GM12878 (cell line): Measurements from ENCODE around the gene NELL1. TPM values are rescaled to one million over a fixed set of nuclear protein-coding genes. Genes with fewer than 3 reads are reported as not detected.

Experiments
- ATAC-seq: fragments of 200-7000 bp; cut with Tn5 transposase; 3 replicates; pipeline ENCODE4 v1.9.1; 2020; ENCODE audit warnings: mild to moderate bottlenecking, moderate library complexity
- BruUV-seq: library from RNA; stranded (reverse); fragments of 400-500 nt; replicated peaks from 2 replicates; lab custom pipeline; 2021; lab: Mats Ljungman, UMichigan
- CTCF ChIA-PET: fragments of 300-600 bp; sonication (Branson Sonifier 250); formaldehyde crosslinking; extraction: SDS; loops from one replicate; lab custom pipeline; 2021; ENCODE audit warnings: inconsistent platforms; lab: Yijun Ruan, JAX
- POLR2A ChIA-PET: fragments of 350-600 bp; formaldehyde crosslinking; extraction: SDS; loops from one replicate; lab custom pipeline; 2021; ENCODE audit warnings: inconsistent platforms; lab: Charles Lee
- RAD21 ChIA-PET: fragments of 300-600 bp; sonication (Branson Sonifier 250); formaldehyde crosslinking; loops from one replicate; lab custom pipeline; 2023; ENCODE audit warnings: antibody characterized with exemption; ENCODE audit not compliant: unreplicated experiment; lab: Charles Lee
- SMC1A ChIA-PET: fragments of 300-600 bp; sonication (Branson Sonifier 250); formaldehyde crosslinking; loops from one replicate; lab custom pipeline; 2023; ENCODE audit not compliant: unreplicated experiment, uncharacterized antibody; lab: Charles Lee
- DNase-seq: peaks from one replicate; pipeline ENCODE4 v3.0.0-alpha.2; 2011; ENCODE audit warnings: low read depth, low spot score
- FAIRE-seq: peaks from 3 replicates; lab custom pipeline; 2011; peaks lifted over from hg19 to GRCh38; lab: Jason Lieb, UNC
- H2AFZ ChIP-seq: 2 replicates; pipeline ENCODE4 v1.6.0; 2011; ENCODE audit warnings: low read depth, low read length, control low read depth; ENCODE audit not compliant: control insufficient read depth
- H3K27ac ChIP-seq: 2 replicates; pipeline ENCODE4 v1.5.1; 2011; ENCODE audit warnings: control low read depth; ENCODE audit not compliant: control insufficient read depth, insufficient read depth
- H3K27me3 ChIP-seq, 2 experiments: replicated peaks in 1 of 2; 2 replicates each; pipeline versions ENCODE4 v1.6.0 to v1.6.1; 2011; ENCODE audit warnings: low read length in 1 of 2; ENCODE audit not compliant: control insufficient read depth in 2 of 2, insufficient read depth in 2 of 2
- H3K36me3 ChIP-seq, 2 experiments: 2 replicates each; pipeline ENCODE4 v1.5.1; 2011; ENCODE audit warnings: low read length in 1 of 2; ENCODE audit not compliant: control insufficient read depth in 2 of 2, insufficient read depth in 2 of 2
- H3K4me1 ChIP-seq: 2 replicates; pipeline ENCODE4 v1.6.1; 2011; ENCODE audit warnings: mild to moderate bottlenecking, low read length, moderate library complexity, mixed read lengths; ENCODE audit not compliant: control insufficient read depth, insufficient read depth
- H3K4me2 ChIP-seq: 2 replicates; pipeline ENCODE4 v1.6.0; 2011; ENCODE audit warnings: control low read depth; ENCODE audit not compliant: control insufficient read depth, insufficient read depth
- H3K4me3 ChIP-seq: fragments of 200-600 bp; sonication (generic); 2 replicates; pipeline ENCODE4 v1.5.1; 2016
- H3K79me2 ChIP-seq: 2 replicates; pipeline ENCODE4 v1.6.0; 2011; ENCODE audit warnings: low read length; ENCODE audit not compliant: control insufficient read depth, insufficient read depth
- H3K9ac ChIP-seq: 2 replicates; pipeline ENCODE4 v1.8.0; 2011; ENCODE audit warnings: low read length, control low read depth, mixed read lengths; ENCODE audit not compliant: control insufficient read depth, insufficient read depth
- H3K9me3 ChIP-seq: replicated peaks from 3 replicates; pipeline ENCODE4 v1.5.1; 2011; ENCODE audit warnings: mild to moderate bottlenecking, low read length; ENCODE audit not compliant: control insufficient read depth, insufficient read depth
- H4K20me1 ChIP-seq: 2 replicates; pipeline ENCODE4 v1.6.0; 2011; ENCODE audit not compliant: control insufficient read depth, insufficient read depth
- BCL11A ChIP-seq: IDR thresholded peaks from 2 replicates; pipeline ENCODE4 v1.6.1; 2011; ENCODE audit warnings: low read depth, low read length
- CHD2 ChIP-seq: IDR thresholded peaks from 2 replicates; pipeline ENCODE4 v1.6.1; 2011; ENCODE audit warnings: low read depth, low read length, improper control_type of control experiment, borderline replicate concordance
- ZZZ3 ChIP-seq: IDR thresholded peaks from 2 replicates; pipeline ENCODE4 v1.6.1; 2011; ENCODE audit warnings: low read depth; ENCODE audit not compliant: control insufficient read depth, insufficient read length
- WGBS: methylation state at CpG from one replicate; pipeline ENCODE4 v1.1.6; 2016; ENCODE audit warnings: low lambda C conversion rate; ENCODE audit not compliant: insufficient replicate concordance, insufficient coverage; ENCODE audit errors: missing lambda C conversion rate; 5-methylcytosine and 5-hydroxymethylcytosine counted together
- in situ Hi-C: fragments of 300-500 bp; cut with MboI; formaldehyde crosslinking; loops from 9 replicates; pipeline ENCODE4 v1.14.3; 2018; ENCODE audit warnings: mixed read lengths
- intact Hi-C: fragments of 100-400 bp; cut with micrococcal nuclease; formaldehyde crosslinking; loops from one replicate; pipeline ENCODE4 v1.14.2; 2022; ENCODE audit not compliant: unreplicated experiment
- polyA plus RNA-seq, 11 experiments: library from polyadenylated mRNA; depleted of rRNA in 4 of 11; unstranded in 6 of 11; stranded (reverse) in 5 of 11; fragments of >200 nt; fragmentation: Nextera tagmentation in 4 of 11; fragmentation: Illumina TruSeq in 1 of 11; extraction: Ambion mirVana in 4 of 11; extraction: Trizol in 1 of 11; gene quantifications; 1 replicate in 1 of 11; 2 replicates in 10 of 11; pipeline versions ENCODE4 v1.2.1 to v1.2.3, GENCODE V29; 2011 to 2016; ENCODE audit warnings: inconsistent platforms in 2 of 11, missing spikeins in 2 of 11, low read depth in 1 of 11
- total RNA-seq, 4 experiments: library from RNA; depleted of rRNA in 3 of 4; stranded (reverse); fragments of >200 nt in 3 of 4; fragmentation: Illumina TruSeq in 1 of 4; extraction: Trizol in 1 of 4; gene quantifications; 2 replicates each; pipeline versions ENCODE4 v1.2.1 to v1.2.3, GENCODE V29; 2013 to 2021
- TF ChIP-seq, protein P1 (sequence below): IDR thresholded peaks from 2 replicates; pipeline ENCODE4 v1.6.1; 2012; ENCODE audit warnings: improper control_type of control experiment, low read depth, low read length; ENCODE audit not compliant: insufficient replicate concordance

The NELL1 gene
- total and polyA plus RNA-seq, 10 of the 15 experiments (the other 5 are each of a cell fraction or from before 2014, with no cell fraction given) = 0.02 to 0.12 TPM; not detected in 8

DNA sequence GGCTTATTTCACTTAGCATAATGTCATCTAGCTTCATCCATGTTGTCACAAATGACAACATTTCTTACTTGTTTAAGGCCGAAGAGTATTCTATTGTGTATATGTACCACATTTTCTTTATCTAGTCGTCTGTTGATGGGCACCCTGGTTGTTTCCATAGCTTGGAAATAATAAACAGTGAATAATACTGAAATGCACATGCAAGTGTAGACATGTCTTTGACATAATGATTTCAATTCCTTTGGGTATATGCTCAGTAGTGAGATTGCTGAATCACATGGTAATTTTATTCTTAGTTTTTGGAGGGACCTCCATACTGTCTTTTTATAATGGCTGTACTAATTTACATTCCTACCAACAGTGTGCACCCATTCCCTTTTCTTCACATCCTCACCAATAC is 508.0 kb downstream of the NELL1 start:
- Histone ChIP-seq H3K36me3 (no peaks in the 10 kb centered on the region), H3K4me1 (no peaks in the 10 kb centered on the region), H3K9me3 (no peaks in the 10 kb centered on the region), H4K20me1 (no peaks in the 10 kb centered on the region), H3K27ac (no peak overlapping the region), H3K4me3 (no peak overlapping the region), H3K9ac (no peak overlapping the region), H3K4me2 (no peak overlapping the region), H3K27me3 (no peaks in the 10 kb centered on the region), H2AFZ (no peak overlapping the region), H3K79me2 (no peaks in the 10 kb centered on the region)
- POLR2A ChIA-PET = no interaction called here
- BruUV-seq = no TSS peak
- FAIRE-seq (no peak), DNase-seq (no peak), ATAC-seq (no peak)
- 3% methylated on average over 2 of the region's 2 CpGs for WGBS
- RAD21 ChIA-PET = no interaction called here
- intact Hi-C loops (no loop called here), in situ Hi-C loops (no loop called here)
- CTCF ChIA-PET = interaction anchor here (0.9 kb wide), 1 partner anchor 18 kb away, joined by 4 read pairs; no protein-coding TSS in a partner anchor
- TF ChIP-seq ZZZ3 (no peak), CHD2 (no peak), BCL11A (no peak)
- TF ChIP-seq, protein P1, sequence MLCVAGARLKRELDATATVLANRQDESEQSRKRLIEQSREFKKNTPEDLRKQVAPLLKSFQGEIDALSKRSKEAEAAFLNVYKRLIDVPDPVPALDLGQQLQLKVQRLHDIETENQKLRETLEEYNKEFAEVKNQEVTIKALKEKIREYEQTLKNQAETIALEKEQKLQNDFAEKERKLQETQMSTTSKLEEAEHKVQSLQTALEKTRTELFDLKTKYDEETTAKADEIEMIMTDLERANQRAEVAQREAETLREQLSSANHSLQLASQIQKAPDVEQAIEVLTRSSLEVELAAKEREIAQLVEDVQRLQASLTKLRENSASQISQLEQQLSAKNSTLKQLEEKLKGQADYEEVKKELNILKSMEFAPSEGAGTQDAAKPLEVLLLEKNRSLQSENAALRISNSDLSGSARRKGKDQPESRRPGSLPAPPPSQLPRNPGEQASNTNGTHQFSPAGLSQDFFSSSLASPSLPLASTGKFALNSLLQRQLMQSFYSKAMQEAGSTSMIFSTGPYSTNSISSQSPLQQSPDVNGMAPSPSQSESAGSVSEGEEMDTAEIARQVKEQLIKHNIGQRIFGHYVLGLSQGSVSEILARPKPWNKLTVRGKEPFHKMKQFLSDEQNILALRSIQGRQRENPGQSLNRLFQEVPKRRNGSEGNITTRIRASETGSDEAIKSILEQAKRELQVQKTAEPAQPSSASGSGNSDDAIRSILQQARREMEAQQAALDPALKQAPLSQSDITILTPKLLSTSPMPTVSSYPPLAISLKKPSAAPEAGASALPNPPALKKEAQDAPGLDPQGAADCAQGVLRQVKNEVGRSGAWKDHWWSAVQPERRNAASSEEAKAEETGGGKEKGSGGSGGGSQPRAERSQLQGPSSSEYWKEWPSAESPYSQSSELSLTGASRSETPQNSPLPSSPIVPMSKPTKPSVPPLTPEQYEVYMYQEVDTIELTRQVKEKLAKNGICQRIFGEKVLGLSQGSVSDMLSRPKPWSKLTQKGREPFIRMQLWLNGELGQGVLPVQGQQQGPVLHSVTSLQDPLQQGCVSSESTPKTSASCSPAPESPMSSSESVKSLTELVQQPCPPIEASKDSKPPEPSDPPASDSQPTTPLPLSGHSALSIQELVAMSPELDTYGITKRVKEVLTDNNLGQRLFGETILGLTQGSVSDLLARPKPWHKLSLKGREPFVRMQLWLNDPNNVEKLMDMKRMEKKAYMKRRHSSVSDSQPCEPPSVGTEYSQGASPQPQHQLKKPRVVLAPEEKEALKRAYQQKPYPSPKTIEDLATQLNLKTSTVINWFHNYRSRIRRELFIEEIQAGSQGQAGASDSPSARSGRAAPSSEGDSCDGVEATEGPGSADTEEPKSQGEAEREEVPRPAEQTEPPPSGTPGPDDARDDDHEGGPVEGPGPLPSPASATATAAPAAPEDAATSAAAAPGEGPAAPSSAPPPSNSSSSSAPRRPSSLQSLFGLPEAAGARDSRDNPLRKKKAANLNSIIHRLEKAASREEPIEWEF = no peak
- SMC1A ChIA-PET = no interaction called here
